Neural cell (in vitro differentiated cells): ENCODE results near the gene ALB. TPM values are rescaled to one million over a fixed set of nuclear protein-coding genes. Genes with fewer than 3 reads are reported as not detected.

Experiments
- H2AFZ ChIP-seq: fragments of 200-600, 300-800 bp; sonication (generic), shearing (Covaris generic); 2 replicates; pipeline ENCODE4 v1.6.0; 2014; ENCODE audit warnings: low read depth, mild to moderate bottlenecking, antibody characterized with exemption, low read length, moderate library complexity
- H3F3A ChIP-seq: fragments of 200-600 bp; shearing (Covaris generic); 2 replicates; pipeline ENCODE4 v1.6.1; 2016; ENCODE audit warnings: mild to moderate bottlenecking, moderate library complexity, mixed read lengths, antibody characterized with exemption, low read length; ENCODE audit not compliant: insufficient read depth, poor library complexity, severe bottlenecking
- H3K27ac ChIP-seq: fragments of 200-600, 300-800 bp; sonication (generic), shearing (Covaris generic); 2 replicates; pipeline ENCODE4 v1.5.1; 2014; ENCODE audit warnings: mild to moderate bottlenecking, low read length, moderate library complexity
- H3K27me3 ChIP-seq: fragments of 300-800, 200-600 bp; sonication (generic), shearing (Covaris generic); 2 replicates; pipeline ENCODE4 v1.6.0; 2014; ENCODE audit warnings: mild to moderate bottlenecking, low read depth, low read length, moderate library complexity; ENCODE audit not compliant: insufficient read depth
- H3K36me3 ChIP-seq: fragments of 300-800, 200-600 bp; sonication (generic), shearing (Covaris generic); 2 replicates; pipeline ENCODE4 v1.5.1; 2014; ENCODE audit warnings: mild to moderate bottlenecking, antibody characterized with exemption, low read length, moderate library complexity; ENCODE audit not compliant: insufficient read depth
- H3K4me2 ChIP-seq: fragments of 300-800, 200-600 bp; sonication (generic), shearing (Covaris generic); 2 replicates; pipeline ENCODE4 v1.6.0; 2014; ENCODE audit warnings: mild to moderate bottlenecking, low read length
- H3K4me3 ChIP-seq: fragments of 300-800, 200-600 bp; sonication (generic), shearing (Covaris generic); 2 replicates; pipeline ENCODE4 v1.5.1; 2014; ENCODE audit warnings: mild to moderate bottlenecking, low read length, moderate library complexity
- H3K79me2 ChIP-seq: fragments of 200-600 bp; shearing (Covaris generic); replicated peaks from 2 replicates; pipeline ENCODE4 v1.6.0; 2014; ENCODE audit warnings: mild to moderate bottlenecking, low read length, moderate library complexity; ENCODE audit not compliant: insufficient read depth
- H3K9ac ChIP-seq: fragments of 300-800, 200-600 bp; sonication (generic), shearing (Covaris generic); 2 replicates; pipeline ENCODE4 v1.6.1; 2016; ENCODE audit warnings: mild to moderate bottlenecking, low read length, mixed read lengths
- H3K9me2 ChIP-seq: fragments of 200-600 bp; shearing (Covaris generic); 2 replicates; pipeline ENCODE4 v1.6.1; 2016; ENCODE audit warnings: mild to moderate bottlenecking, low read length, mixed read lengths; ENCODE audit not compliant: insufficient read depth
- H3K9me3 ChIP-seq: fragments of 200-600, 300-800 bp; sonication (generic), shearing (Covaris generic); 2 replicates; pipeline ENCODE4 v1.6.1; 2016; ENCODE audit warnings: mild to moderate bottlenecking, mixed run types, low read length, moderate library complexity, mixed read lengths
- H4K20me1 ChIP-seq: fragments of 200-600 bp; shearing (Covaris generic); 2 replicates; pipeline ENCODE4 v1.6.1; 2016; ENCODE audit warnings: mild to moderate bottlenecking, mixed run types; ENCODE audit not compliant: insufficient read depth
- EP300 ChIP-seq: fragments of 450-650 bp; conservative IDR thresholded peaks from 2 replicates; pipeline ENCODE4 v1.6.1; 2014; ENCODE audit warnings: antibody characterized with exemption, mild to moderate bottlenecking, moderate library complexity; ENCODE audit not compliant: poor library complexity, severe bottlenecking
- EZH2 ChIP-seq: fragments of 200-600, 300-800 bp; shearing (Covaris generic), sonication (generic); IDR thresholded peaks from 2 replicates; pipeline ENCODE4 v1.6.1; 2014; ENCODE audit warnings: antibody characterized with exemption, low read length, borderline replicate concordance, mild to moderate bottlenecking; ENCODE audit not compliant: insufficient read depth, poor library complexity, severe bottlenecking
- MXI1 ChIP-seq: fragments of 450-650 bp; conservative IDR thresholded peaks from 2 replicates; pipeline ENCODE4 v1.6.1; 2014; ENCODE audit warnings: antibody characterized with exemption, mild to moderate bottlenecking; ENCODE audit not compliant: poor library complexity, severe bottlenecking
- POLR2AphosphoS5 ChIP-seq: IDR thresholded peaks from 2 replicates; pipeline ENCODE4 v1.6.1; 2012
- RAD21 ChIP-seq: fragments of 450-650 bp; conservative IDR thresholded peaks from 2 replicates; pipeline ENCODE4 v1.6.1; 2014; ENCODE audit warnings: antibody characterized with exemption, mild to moderate bottlenecking, moderate library complexity
- SMC3 ChIP-seq: fragments of 450-650 bp; conservative IDR thresholded peaks from 2 replicates; pipeline ENCODE4 v1.6.1; 2014; ENCODE audit warnings: antibody characterized with exemption, mild to moderate bottlenecking, moderate library complexity; ENCODE audit not compliant: poor library complexity
- TAF1 ChIP-seq: IDR thresholded peaks from 2 replicates; pipeline ENCODE4 v1.6.1; 2012; ENCODE audit warnings: low read depth
- polyA plus RNA-seq: library from polyadenylated mRNA; depleted of rRNA; stranded (reverse); fragments of >200 nt; gene quantifications from 2 replicates; pipeline ENCODE4 v1.2.3, GENCODE V29; 2014
- TF ChIP-seq, protein P1 (sequence below): IDR thresholded peaks from 2 replicates; pipeline ENCODE4 v1.6.1; 2012; ENCODE audit warnings: borderline replicate concordance
- TF ChIP-seq, protein P2 (sequence below): fragments of 450-650 bp; IDR thresholded peaks from 2 replicates; pipeline ENCODE4 v1.5.1; 2014; ENCODE audit warnings: antibody characterized with exemption, mild to moderate bottlenecking, moderate library complexity; ENCODE audit not compliant: poor library complexity, severe bottlenecking

ALB gene
- polyA plus RNA-seq, 1 donor from 2014 or later = 3.4 TPM

DNA sequence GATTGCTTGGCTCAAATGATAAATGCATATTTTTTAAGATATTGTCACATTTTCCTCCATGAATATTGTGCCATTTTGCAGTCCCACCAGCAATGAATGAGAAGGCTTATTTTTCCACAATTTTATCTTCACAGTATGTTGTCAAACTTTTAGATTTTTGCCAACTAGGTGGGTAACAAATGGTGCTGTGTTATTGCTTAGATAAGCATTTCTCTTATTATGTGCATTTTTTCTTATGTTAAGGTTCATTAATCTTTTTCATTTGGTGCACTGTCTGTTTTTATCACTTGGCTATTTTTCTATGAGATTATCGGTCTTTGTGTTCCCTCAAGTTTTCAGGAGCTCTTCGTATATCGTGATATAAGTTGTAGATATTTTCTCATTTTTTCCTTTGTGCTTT is 64.1 kb downstream of the ALB start:
- Histone ChIP-seq H3K4me3 (no peak overlapping the region), H3K27me3 (no peaks in the 10 kb centered on the region), H2AFZ (no peak overlapping the region), H3K27ac (no peak overlapping the region), H3K4me2 (no peak overlapping the region), H3K9ac (no peak overlapping the region), H3K9me2 (no peaks in the 10 kb centered on the region), H3K36me3 (no peaks in the 10 kb centered on the region), H3F3A (no peaks in the 10 kb centered on the region), H3K79me2 (no peaks in the 10 kb centered on the region), H4K20me1 (no peaks in the 10 kb centered on the region), H3K9me3 (no peaks in the 10 kb centered on the region)
- TF ChIP-seq, protein P1, sequence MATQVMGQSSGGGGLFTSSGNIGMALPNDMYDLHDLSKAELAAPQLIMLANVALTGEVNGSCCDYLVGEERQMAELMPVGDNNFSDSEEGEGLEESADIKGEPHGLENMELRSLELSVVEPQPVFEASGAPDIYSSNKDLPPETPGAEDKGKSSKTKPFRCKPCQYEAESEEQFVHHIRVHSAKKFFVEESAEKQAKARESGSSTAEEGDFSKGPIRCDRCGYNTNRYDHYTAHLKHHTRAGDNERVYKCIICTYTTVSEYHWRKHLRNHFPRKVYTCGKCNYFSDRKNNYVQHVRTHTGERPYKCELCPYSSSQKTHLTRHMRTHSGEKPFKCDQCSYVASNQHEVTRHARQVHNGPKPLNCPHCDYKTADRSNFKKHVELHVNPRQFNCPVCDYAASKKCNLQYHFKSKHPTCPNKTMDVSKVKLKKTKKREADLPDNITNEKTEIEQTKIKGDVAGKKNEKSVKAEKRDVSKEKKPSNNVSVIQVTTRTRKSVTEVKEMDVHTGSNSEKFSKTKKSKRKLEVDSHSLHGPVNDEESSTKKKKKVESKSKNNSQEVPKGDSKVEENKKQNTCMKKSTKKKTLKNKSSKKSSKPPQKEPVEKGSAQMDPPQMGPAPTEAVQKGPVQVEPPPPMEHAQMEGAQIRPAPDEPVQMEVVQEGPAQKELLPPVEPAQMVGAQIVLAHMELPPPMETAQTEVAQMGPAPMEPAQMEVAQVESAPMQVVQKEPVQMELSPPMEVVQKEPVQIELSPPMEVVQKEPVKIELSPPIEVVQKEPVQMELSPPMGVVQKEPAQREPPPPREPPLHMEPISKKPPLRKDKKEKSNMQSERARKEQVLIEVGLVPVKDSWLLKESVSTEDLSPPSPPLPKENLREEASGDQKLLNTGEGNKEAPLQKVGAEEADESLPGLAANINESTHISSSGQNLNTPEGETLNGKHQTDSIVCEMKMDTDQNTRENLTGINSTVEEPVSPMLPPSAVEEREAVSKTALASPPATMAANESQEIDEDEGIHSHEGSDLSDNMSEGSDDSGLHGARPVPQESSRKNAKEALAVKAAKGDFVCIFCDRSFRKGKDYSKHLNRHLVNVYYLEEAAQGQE = no peak
- TF ChIP-seq EZH2 (no peak), SMC3 (no peak), TAF1 (no peak), MXI1 (no peak), EP300 (no peak), POLR2AphosphoS5 (no peak), RAD21 (no peak)
- TF ChIP-seq, protein P2, sequence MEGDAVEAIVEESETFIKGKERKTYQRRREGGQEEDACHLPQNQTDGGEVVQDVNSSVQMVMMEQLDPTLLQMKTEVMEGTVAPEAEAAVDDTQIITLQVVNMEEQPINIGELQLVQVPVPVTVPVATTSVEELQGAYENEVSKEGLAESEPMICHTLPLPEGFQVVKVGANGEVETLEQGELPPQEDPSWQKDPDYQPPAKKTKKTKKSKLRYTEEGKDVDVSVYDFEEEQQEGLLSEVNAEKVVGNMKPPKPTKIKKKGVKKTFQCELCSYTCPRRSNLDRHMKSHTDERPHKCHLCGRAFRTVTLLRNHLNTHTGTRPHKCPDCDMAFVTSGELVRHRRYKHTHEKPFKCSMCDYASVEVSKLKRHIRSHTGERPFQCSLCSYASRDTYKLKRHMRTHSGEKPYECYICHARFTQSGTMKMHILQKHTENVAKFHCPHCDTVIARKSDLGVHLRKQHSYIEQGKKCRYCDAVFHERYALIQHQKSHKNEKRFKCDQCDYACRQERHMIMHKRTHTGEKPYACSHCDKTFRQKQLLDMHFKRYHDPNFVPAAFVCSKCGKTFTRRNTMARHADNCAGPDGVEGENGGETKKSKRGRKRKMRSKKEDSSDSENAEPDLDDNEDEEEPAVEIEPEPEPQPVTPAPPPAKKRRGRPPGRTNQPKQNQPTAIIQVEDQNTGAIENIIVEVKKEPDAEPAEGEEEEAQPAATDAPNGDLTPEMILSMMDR = no peak

DNA sequence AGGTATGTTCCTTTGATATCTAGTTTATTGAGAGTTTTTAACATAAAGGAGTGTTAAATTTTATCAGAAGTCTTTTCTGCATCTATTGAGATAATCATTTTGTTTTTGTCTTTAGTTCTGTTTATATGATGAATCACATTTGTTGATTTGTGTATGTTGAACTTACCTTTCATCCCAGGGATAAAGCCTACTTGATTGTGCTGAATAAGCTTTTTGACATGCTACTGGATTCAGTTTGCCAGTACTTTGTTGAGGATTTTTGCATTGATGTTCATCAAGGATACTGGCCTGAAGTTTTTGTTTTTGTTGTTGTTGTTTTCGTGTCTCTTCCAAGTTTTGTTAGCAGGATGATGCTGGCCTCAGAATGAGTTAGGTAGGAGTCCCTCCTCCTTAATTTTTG is 66.6 kb downstream of the ALB start:
- Histone ChIP-seq H3K27ac (no peak overlapping the region), H3K27me3 (no peaks in the 10 kb centered on the region), H4K20me1 (no peaks in the 10 kb centered on the region), H3K9me3 (peaks cover 2% of the 10 kb centered on the region), H3K79me2 (no peaks in the 10 kb centered on the region), H3F3A (no peaks in the 10 kb centered on the region), H3K4me2 (no peak overlapping the region), H3K4me3 (no peak overlapping the region), H3K9ac (no peak overlapping the region), H3K9me2 (no peaks in the 10 kb centered on the region), H2AFZ (no peak overlapping the region), H3K36me3 (no peaks in the 10 kb centered on the region)
- no peak for TF ChIP-seq SMC3
- TF ChIP-seq POLR2AphosphoS5 = no peak
- no peak for TF ChIP-seq EZH2
- TF ChIP-seq MXI1 = no peak
- TF ChIP-seq, protein P2 = no peak
- TF ChIP-seq, protein P1 = no peak
- TF ChIP-seq TAF1 = no peak
- TF ChIP-seq RAD21 = no peak
- TF ChIP-seq EP300 = no peak
